Melanocyte of skin (primary cell): ENCODE data around the gene RBM15B. TPM values are rescaled to one million over a fixed set of nuclear protein-coding genes. Genes with fewer than 3 reads are reported as not detected.

Experiments used
- total RNA-seq, 2 donors: library from RNA; depleted of rRNA; stranded (reverse); fragments of >200 nt; gene quantifications; 2 replicates each; pipeline ENCODE4 v1.2.3, GENCODE V29; 2012

The RBM15B gene, protein sequence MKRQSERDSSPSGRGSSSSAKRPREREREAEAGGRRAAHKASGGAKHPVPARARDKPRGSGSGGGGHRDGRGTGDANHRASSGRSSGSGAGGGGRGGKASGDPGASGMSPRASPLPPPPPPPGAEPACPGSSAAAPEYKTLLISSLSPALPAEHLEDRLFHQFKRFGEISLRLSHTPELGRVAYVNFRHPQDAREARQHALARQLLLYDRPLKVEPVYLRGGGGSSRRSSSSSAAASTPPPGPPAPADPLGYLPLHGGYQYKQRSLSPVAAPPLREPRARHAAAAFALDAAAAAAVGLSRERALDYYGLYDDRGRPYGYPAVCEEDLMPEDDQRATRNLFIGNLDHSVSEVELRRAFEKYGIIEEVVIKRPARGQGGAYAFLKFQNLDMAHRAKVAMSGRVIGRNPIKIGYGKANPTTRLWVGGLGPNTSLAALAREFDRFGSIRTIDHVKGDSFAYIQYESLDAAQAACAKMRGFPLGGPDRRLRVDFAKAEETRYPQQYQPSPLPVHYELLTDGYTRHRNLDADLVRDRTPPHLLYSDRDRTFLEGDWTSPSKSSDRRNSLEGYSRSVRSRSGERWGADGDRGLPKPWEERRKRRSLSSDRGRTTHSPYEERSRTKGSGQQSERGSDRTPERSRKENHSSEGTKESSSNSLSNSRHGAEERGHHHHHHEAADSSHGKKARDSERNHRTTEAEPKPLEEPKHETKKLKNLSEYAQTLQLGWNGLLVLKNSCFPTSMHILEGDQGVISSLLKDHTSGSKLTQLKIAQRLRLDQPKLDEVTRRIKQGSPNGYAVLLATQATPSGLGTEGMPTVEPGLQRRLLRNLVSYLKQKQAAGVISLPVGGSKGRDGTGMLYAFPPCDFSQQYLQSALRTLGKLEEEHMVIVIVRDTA
- total RNA-seq: 10 to 100 TPM; 20.6 to 23.0 TPM

DNA sequence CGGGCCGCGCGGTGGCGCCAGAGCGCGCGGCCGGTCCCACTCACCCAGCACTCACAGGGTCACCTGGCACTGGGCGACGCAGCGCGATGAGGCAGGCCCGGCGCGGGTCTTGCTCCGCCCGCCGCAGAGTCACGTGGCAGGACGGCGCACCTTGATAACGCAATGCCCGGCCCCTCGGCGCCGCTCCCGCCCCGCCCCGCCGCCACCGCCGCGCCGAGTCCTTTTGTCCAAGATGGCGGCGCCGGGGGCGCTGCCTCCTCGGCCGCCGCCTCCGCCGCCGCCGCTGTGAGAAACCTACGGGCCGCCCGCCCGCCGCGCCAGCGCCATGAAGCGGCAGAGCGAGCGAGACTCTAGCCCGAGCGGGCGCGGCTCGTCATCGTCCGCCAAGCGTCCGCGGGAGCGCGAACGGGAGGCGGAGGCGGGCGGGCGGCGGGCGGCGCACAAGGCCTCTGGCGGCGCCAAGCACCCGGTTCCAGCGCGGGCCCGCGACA is at the start of gene RBM15B:
Gene RBM15B, plus strand, starts transcription at position 211 of the 491 bp plus-strand sequence. Its CDS starts 115 bp downstream, at position 326.

DNA sequence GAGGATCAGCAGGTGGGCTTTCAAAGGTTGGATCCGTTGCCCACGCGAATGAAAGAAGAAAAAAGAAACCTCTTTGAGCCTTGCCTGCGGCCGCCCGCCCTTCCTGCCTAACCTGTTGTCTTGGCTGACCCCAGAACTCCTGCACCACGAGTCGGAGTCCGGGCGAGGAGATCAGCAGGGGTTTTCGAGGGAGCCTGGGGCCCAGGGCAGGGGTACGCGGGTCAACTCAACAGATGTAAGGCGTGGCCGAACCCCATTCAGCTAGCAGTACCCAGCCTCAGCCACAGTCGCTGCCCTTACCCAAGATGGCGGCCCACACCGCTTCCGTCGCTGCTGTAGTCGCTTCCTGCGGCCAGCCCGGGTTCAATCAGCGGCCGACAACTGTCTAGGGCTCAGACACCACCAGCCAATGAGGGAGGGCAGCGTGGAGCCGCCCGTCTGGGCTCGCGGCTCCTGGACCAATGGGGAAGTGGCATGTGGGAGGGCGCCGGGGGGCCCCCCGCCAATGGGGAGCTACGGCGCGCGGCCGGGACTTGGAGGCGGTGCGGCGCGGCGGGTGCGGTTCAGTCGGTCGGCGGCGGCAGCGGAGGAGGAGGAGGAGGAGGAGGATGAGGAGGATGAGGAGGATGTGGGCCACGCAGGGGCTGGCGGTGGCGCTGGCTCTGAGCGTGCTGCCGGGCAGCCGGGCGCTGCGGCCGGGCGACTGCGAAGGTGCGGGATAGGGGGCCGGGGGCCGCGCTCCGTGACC is 6.2 kb upstream of the RBM15B start, which contains the start of gene MANF:
Gene MANF, plus strand, starts transcription at position 566 of the 748 bp plus-strand sequence. Its CDS starts 52 bp downstream, at position 618.

Other genes starting within 250 kb of the RBM15B start
- gene MANF, start 6.0 kb upstream of the RBM15B start, total RNA-seq: 100 to 1,000 TPM in 1 of 2 donors, 10 to 100 TPM in 1; 48.2 to 118 TPM
- gene DCAF1, start 108.7 kb downstream of the RBM15B start, total RNA-seq: 10 to 100 TPM; 12.4 to 16.3 TPM
- 10 to 100 TPM; 30.6 to 31.0 TPM for gene RAD54L2, start 147.4 kb downstream of the RBM15B start, total RNA-seq